Cerebellar cortex (tissue), 1 donor: ENCODE data around the gene LRRC18.
A peak's percentile ranks its signal among the peaks of the same experiment; 100 is the strongest.

Source experiments
- DNase-seq: peaks from one replicate; pipeline ENCODE4 v3.0.0-alpha.2; 2015; ENCODE audit warnings: low spot score

LRRC18 gene

DNA sequence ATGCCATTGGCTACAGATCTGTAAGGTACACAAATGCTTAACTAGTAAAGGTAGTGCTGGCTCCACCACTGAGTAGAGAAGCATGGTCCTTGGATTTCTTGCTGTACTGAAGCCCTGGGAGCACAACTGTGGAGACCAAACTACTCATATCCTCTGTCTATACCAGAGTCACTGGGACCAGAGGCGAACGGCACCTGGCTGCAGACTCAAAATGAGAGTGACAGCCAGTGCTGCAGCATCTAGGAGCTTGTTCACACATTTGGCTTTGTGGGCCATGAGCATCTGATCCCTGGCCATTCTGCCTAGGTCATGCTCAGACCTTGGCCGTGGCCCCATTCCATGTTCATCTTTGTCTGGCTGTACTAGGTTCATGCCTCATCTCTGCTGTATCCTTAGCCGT, 31.9 kb downstream of the LRRC18 start:
- no peak for DNase-seq

DNA sequence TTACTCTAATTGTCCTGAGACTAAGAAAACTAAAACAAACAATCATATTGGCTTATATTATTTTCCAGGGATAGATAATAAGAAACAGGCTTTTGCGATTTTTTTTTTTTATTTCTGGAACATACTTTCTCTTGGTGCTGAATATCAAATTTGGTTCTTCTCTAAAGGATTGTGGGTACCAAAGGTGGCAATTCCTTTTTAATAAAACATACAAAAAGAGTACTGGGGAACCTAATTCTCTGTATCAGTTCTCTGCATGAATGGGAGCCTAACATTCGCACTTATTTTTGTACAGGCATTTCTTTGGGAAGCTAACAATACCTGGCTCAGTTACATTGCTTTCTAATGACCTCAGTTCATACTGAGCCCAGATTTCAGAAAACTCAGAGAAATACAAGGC, 32.8 kb downstream of the LRRC18 start:
- no peak for DNase-seq

GRCh38 chr10:48905311-48905710, 34.3 kb downstream of the LRRC18 start:
- DNase-seq: no peak

GRCh38 chr10:48904861-48905260, 34.8 kb downstream of the LRRC18 start:
- no peak for DNase-seq

GRCh38 chr10:48903151-48903550, 36.5 kb downstream of the LRRC18 start:
- no peak for DNase-seq

GRCh38 chr10:48902096-48902495, 37.5 kb downstream of the LRRC18 start:
- DNase-seq: no peak

GRCh38 chr10:48901319-48901718, 38.3 kb downstream of the LRRC18 start:
- no peak for DNase-seq

DNA sequence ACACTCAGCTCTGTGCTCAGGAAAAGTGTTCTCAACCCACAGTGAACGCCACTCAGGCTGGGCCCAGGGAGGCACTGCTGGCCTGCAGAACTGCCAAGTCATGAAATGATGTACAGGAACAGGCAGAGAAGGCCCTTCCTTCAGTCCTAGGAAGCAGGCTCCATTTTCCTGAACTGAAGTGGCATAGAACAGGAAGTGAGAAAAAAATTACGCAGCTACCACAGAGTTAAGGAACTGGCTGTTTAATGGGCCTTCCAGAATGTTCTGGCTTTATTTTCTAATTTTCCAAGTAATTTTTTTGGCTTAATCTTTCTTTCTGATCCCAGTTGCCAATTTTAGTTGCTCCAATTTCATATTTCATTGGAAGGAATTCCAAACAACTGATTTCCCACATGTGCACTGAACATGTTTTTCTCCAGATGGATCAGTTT, 39.3 kb downstream of the LRRC18 start:
- DNase-seq: no peak

DNA sequence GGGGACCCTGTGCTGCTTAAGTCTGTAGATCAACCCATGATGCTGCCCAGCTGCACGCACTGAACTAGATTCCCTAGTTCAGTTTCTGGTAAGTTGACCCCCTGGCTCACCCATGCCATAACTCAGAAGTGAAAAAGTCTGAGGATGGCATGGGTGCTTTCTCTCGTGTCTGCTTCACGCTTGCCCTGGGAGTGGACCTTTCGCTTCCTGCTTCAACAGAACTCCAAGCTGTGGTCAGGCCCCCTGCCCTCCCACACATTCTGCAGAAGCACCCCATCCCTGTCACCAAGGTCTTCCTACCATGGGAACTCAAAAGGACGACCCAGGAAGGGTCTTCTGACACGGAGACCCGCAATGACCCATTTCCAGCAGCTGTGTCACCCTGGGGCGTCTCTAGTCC, 39.9 kb downstream of the LRRC18 start:
- no peak for DNase-seq

GRCh38 chr10:48898426-48898825, 41.2 kb downstream of the LRRC18 start:
- no peak for DNase-seq

- no peak for DNase-seq
Measured at GRCh38 chr10:48897441-48897790, 42.2 kb downstream of the LRRC18 start.

DNA sequence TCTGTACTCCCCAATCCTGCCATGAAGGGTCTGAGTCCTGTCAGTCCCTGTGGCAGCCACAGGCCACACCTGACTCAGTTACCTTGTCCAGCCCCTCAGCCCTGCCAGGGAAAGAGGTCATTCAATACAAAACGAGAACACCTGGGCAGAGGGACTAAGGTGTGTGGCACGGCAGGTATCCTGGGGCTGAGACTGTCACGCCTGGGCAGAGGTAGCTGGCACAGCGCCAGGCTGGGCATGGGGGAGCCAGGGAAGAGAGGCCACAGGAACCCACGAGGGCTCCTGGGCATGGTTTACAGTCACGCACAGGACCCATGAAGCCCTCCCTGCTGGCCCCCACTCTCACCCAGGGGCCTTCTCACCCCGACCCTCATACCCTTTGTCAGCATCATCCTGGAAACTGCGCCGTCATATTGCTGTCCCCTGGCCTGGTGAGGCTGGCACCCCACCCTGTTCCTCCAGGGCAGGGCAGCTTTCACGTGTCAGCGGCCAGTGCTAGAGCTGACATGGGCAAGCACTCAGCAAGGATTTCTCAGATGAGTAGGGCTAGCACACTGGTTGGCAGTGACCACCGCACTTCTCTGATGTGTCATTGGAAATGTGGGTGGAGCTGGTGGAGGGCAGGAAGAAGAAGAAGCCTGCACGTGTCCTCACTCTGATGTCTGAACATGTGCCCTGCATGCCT, 42.7 kb downstream of the LRRC18 start:
- no peak for DNase-seq

- DNase-seq: no peak
Measured at GRCh38 chr10:48895803-48896195, 43.8 kb downstream of the LRRC18 start.

DNA sequence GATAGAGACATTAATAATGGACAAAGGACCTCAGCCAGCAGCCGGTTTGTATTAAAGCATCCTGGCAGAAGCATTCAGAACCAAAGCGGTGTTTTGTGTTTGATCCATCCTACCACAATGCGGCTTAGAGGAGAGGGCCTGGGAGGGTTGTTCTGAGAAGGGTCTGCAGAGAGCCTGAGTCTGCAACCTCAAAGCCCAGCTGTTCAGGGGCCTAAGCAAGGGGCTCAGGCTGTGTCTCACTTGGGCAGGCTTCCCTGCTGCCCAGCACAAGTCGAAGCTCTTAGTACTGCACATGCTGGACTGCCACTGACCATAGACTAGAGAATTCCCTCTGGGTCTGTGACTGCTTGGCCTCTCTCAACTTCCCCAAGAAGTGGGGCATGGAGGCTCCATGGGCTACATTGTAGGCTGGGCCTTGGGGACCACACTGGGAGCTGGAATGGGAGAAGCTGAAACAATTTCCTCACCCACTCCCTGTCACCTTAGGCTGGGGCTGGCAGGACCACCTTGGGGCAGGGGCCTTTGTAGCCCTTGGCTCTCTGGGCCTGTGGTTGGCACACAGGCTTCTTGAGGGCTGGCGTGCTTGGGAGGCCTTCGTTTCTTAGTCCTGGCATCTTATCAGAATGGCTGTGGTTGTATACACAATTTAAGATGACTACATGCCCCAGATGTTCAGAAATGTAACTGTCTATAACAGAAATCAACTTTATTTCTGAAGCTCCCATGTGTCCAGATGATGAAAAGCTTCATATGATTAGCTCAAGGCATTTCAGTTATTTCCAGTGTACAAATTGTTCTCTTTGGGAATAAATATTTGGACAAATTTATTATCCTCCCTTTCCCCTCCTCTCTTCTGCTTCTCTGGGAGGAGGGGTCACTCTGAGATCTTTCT, 44.5 kb downstream of the LRRC18 start:
- no peak for DNase-seq

- DNase-seq: no peak
Measured at GRCh38 chr10:48890888-48891850, 48.5 kb downstream of the LRRC18 start.

DNA sequence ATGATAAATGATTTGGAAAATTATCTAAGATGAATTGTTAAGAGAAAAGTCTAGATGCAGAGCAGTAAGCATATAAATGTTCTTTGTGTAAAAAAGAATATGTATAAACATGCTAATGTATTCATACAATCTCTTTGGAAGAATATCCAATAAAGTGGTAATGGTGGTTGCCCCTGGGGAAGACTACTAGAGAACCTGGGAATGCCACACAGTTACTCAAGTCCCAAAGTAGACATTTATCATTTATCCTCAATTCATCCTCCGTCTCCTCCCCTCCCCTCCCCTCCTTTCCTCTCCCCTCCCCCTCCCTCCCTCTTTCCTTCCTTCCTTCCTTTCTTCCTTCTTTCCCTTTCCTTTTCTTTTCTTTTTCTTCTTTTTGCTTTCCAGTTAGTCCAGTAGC, 51.7 kb downstream of the LRRC18 start:
- DNase-seq: no peak

DNA sequence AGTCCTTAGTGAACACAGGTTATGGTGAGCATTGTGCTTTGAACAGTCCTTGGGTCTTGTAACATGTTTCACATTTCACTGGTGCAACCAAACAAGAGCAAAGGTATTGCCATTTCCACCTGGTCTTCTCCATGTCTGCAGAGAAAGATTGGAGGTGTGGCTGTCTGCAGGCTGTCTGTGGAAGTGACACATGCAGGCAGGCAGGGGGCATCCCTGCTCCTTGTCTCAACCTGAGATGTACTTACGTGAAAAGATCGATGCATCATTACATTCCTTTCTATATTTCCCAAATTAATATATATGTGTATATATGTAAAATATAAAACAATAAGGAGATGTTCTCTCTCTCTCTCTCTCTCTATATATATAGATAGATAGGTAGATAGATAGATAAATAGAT, 54.3 kb downstream of the LRRC18 start:
- DNase-seq: peak; percentile 3

- DNase-seq: no peak
Measured at GRCh38 chr10:48884179-48885045, 55.2 kb downstream of the LRRC18 start.

- DNase-seq: no peak
Measured at GRCh38 chr10:48883701-48884100, 55.9 kb downstream of the LRRC18 start.

- DNase-seq: no peak
Measured at GRCh38 chr10:48882881-48883280, 56.8 kb downstream of the LRRC18 start.

DNA sequence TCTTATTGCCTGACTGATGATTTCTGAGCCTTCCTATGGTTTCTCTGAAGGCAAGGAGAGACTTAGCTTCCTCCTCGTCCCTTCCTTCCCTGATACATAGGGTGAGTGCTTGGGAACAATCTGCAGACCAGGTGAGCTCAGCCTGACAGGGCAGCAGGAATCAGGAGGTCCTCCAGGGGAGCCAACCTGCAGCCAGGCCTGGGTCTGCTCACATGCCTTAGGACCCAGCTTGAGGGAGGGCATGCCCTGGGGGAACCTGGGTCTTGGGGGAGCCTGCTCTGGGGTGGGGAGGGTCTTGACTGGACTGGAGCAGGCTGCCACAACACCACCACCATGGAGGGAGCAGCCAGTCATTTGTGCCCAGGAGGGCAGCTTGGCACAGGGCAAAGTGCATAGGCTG, 57.7 kb downstream of the LRRC18 start:
- no peak for DNase-seq
